GM18507 (cell line): ENCODE data around the gene PAX5.
"Not testable (repeated sequence)": the region's sequence is repeated elsewhere in the genome, so short reads cannot be mapped to it uniquely, and the experiment has no call there.

ENCODE experiments used
- DNase-seq: peaks from one replicate; pipeline ENCODE4 v3.0.0; 2011; ENCODE audit warnings: low read depth; ENCODE audit not compliant: insufficient read length; ENCODE audit errors: extremely low spot score
- FAIRE-seq: peaks from 2 replicates; lab custom pipeline; 2011; peaks lifted over from hg19 to GRCh38; lab: Jason Lieb, UNC

Gene PAX5

GRCh38 chr9:37033682-37034304, at the start of gene PAX5:
TSS of gene PAX5 (minus strand) at chr9:37034268. CDS start at chr9:37034031, 237 bp downstream.
- no peak for FAIRE-seq
- DNase-seq: no peak

DNA sequence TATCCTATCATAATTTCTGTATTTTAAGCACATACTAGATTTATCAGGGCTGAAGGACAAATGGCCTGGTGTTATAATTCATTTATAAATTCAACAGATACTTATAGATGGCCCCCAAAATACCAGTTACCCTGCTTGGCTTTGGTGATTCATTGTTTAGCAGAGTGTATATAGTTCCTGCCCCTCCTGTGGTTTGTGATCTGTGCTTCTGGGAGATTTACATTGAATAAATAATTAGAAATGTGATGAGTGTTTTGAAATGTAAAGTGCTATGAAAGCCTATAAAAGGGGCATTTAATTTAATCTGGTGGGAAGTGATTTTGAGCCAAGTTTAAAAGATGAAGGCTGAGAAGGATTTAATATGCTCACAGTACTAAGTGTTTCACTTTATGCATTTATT, 49.6 kb upstream of the PAX5 start:
- DNase-seq: no peak
- FAIRE-seq: no peak

- FAIRE-seq (peak; percentile 15), DNase-seq (no peak)
Measured at GRCh38 chr9:37082214-37082765, 48.2 kb upstream of the PAX5 start.

DNA sequence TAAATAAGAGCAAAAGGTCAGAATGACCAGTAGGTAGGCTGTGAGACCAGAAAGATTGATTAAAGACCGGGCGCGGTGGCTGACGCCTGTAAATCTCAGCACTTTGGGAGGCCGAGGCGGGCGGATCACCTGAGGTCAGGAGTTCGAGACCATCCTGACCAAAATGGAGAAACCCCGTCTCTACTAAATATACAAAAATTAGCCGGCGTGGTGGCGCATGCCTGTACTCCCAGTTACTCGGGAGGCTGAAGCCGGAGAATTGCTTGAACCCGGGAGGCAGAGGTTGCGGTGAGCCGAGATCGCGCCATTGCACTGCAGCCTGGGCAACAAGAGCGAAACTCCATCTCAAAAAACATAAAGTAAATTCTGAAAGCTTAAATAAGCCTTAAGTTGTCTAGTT, 47.4 kb upstream of the PAX5 start:
- DNase-seq, FAIRE-seq: not testable (repeated sequence)

DNA sequence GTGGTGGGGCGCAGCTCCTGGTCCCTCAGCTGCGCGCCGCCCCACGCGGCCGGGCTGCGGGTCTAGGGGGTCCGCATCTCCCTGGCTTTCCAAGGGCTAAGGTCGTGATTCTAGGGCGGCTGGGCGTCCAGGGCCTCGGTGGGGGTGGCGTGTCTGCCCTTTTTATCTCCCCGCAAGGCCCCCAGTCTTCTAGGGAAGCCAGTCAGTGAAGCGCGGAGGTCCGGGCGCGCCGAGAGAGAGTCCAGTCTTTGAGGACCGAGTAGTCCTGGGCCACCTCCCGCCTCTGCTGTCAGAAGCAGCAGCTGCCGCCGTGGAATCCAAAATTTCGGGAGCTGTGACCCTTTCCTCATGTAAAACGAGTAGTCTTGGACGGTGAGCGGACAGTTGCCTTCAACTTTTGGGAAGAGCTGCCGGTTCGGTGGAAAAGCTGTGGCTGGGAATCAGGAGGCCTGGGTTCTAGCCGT, 46.1 kb upstream of the PAX5 start:
- FAIRE-seq, DNase-seq: not testable (repeated sequence)

DNA sequence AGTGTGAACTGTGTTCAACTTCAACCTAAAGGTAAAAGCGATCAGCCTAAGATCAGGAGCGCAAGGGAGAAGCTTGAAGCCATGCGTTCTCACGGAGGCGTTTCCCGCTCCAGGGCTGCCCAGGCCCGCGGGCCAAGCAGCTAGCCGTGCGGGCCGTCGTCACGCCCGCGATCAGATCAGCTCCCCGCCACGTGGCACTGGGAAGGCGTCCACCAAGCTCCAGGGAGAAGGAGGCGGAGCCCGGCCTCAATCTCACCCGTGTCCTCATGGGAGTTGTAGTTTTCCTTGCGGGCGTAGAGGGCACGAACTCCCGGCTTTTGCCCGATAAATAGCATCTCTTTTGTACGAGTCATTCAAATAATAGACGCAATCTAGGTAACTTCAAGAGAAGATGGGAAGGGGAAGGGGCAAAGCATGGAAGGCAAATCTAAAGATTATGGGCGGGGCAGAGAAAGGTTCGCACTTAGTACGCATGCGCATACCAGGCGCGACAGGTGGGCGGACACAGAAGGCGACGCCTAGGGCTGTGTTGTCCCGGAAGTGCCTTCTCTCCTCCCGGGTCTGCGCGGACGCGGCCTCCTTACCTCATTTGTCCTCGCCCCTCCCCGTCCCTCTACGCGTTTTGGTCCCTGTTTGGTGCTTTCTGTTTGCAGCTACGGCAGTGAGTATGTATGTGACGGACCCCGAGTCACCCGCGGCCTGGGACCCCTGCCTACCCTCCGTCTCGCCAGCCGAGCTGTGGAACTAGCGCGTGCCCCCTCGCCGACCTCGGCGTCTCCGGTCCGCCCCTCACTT, 45.5 kb upstream of the PAX5 start:
- FAIRE-seq (peak; percentile 99), DNase-seq (peak; percentile 82)

DNA sequence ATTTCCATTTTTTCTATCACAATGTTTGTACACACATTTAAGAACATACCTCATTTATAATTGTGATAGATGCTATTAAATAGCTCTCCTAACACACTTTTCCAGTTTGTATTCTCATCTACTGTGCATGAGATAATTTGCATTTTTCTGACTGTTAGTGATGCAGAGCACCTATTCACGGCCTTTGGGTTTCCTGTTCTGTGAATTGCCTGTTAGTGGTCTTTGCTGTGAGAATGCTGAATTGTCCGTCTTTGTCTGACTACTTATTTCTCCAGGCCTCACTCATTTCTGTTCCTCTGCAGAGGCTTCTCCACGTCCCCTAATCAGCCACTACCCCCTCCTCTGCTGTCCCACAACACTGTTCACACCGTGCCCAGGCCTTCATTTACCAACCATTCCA, 40.7 kb upstream of the PAX5 start:
- FAIRE-seq: peak; percentile 91
- DNase-seq: not testable (repeated sequence)

- FAIRE-seq (peak; percentile 88), DNase-seq (no peak)
Measured at GRCh38 chr9:37066139-37066725, 32.2 kb upstream of the PAX5 start.

DNA sequence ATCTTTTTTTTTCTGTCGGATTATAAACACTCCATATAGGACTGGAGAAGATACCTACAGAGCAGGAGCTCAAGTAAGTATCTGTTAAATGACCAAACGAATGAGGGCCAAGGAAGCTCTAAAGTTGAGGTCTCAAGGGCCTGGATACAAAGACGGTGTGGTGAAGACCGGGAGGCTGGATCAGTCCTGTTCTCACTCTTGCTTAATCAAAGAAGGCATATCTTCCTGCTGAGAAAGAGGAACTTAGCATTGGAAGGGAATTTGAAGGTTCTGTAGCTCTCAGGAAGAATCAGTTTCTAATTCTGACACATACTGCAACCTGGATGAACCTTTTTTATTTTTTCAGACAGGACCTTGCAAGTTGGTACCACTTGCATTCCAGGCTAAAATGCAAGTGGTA, 28.3 kb upstream of the PAX5 start:
- no peak for DNase-seq

DNA sequence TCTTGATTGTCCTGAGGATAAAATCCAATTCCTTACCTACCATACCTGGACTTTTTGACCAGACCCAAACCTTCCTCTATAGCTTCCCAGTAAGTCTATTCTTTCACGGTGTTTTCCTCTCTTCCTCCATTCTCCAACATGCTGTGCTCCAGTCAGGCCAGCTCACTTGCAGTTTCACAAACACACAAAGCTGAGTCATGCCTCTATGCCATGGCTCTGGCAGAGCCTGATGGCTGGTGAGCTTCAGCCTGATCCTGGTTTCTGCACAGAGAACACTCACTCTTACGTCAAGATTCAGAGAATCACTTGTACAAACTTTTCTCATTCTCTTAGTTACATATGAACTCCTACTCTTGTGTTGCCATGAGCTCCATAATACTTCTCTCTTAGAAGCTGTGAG, 27.7 kb upstream of the PAX5 start:
- no peak for DNase-seq
- FAIRE-seq: no peak

More for the DNA sequence above, 28.3 kb upstream of the PAX5 start:
- no peak for FAIRE-seq

- FAIRE-seq: no peak
- no peak for DNase-seq
Measured at GRCh38 chr9:37060833-37061232, 26.8 kb upstream of the PAX5 start.

DNA sequence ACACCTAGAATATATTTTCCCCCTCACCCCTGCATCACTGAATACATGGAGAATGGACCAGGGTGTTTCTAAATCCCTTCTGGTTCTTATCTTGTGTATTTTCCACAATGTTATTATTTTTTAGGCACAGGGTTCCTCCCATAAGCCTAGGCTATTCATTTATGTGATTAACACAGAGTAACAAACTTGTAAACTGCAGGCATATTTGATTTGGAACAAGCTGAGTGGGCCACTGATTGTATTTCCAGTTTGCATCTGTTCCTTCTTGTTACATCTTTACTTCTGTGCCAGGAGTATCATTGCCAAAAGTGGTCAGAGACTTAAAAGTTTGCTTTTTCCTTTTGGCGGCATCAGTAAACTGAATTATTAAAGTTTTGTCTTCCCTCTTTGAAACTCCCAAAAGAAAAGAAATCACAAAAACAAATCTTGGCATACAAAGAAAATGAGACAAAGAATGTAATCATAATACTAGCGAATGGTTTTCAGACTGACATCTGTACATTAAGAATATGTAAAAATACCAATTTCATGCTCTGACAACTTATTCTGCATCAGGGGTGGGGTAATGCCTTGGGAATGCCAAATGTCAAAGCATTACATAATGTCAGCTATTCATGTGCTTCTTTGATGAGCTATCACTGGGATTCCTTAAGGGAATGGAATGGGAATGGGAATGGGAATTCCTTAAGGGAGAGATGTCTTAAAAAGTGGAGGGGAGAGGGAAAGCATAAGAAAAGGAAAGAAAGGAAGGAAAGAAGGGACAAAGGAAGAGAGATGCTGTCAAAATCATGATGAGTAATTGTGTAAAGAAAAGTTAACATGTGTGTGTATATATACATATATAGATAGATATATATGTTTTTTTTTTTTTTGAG, 22.2 kb upstream of the PAX5 start:
- no peak for DNase-seq
- FAIRE-seq: no peak

- FAIRE-seq: peak; percentile 54
- not testable (repeated sequence) for DNase-seq
Measured at GRCh38 chr9:37054363-37054720, 20.3 kb upstream of the PAX5 start.

DNA sequence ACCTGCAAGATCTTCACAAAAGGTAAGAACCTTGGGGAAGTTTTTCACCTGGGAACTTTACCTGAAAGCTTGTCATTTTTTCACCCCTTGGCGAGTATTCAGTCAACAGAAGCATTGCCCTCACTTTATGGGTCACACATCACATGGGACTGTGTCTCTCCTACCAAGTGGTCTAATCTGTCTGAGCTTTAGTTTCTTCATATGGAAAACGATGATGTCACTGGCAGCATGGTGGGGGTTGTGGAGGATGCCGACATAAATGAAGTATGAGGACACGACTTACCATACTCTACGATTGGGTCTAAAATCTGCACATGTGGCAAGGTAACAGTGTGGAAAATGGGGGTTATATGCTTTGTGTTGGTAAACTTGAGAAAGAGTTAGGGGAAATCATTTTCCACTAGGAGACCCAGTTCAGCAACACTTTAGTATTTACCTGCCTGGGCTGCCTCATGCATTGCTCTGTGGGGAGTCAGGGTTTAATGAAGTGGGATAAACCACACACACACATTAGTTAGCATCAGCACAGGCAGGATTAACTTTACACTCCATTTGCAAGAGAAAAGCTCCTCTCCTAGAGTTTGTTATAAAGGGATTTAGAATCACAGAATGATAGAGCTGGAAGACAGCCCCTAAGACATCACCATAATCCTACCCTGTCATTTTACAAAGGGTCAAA, 19.8 kb upstream of the PAX5 start:
- FAIRE-seq (no peak), DNase-seq (no peak)

GRCh38 chr9:37046683-37047082, 12.6 kb upstream of the PAX5 start:
- no peak for FAIRE-seq
- DNase-seq: no peak

DNA sequence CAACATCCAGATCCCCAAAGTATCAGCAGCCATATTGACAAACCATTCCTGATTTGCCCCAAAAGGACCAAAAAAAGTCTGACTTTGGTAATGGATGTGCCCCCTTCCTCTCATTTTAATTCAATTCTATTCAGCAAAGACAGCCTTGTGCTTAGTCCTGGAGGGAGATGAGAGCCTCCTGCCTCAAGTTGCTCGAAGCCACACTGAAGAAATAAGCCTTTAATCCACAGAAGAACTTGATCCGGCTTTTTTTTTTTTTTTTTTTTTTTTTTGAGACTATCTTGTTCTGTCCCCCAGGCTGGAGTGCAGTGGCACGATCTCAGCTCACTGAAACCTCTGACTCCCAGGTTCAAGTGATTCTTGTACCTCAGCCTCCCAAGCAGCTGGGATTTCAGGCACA, 8.4 kb upstream of the PAX5 start:
- no peak for DNase-seq
- FAIRE-seq: no peak

- DNase-seq (no peak), FAIRE-seq (no peak)
Measured at GRCh38 chr9:37040508-37041127, 6.5 kb upstream of the PAX5 start.

DNA sequence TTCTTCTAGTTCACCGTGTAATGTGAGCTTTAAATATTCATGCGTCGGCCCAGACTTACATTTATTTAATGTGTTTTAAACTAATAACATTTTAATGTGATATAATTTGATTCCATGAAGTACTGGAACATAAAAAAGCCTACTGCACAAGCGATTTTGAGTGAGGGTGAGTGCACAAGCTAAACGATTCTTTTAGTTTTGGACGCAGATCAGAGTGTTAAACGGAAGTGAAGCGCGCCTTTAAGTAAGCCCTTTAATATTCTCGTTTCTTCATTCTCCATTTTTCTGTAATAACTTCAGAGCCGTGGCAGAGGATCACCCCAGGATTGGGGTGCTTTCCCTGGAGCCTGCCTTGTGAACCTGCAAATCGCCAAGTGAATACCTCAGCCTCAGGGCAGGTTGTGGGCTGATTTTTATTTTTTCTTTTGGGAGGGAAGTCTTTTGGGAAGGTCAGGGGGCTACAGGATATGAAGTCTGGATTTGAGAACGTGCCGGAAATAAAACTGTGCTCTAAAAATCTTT, 4.9 kb upstream of the PAX5 start:
- FAIRE-seq (no peak), DNase-seq (no peak)
